OCI-LY7 (cell line): ENCODE results near the gene TTR. TPM values are rescaled to one million over a fixed set of nuclear protein-coding genes. Genes with fewer than 3 reads are reported as not detected.
A peak's percentile ranks its signal among the peaks of the same experiment; 100 is the strongest.

Source experiments
- BruUV-seq: library from RNA; stranded (reverse); fragments of 400-500 nt; replicated peaks from 2 replicates; lab custom pipeline; 2021; lab: Mats Ljungman, UMichigan
- CTCF ChIA-PET: fragments of 300-600 bp; sonication (Branson Sonifier 250); formaldehyde crosslinking; loops from one replicate; lab custom pipeline; 2022; ENCODE audit warnings: antibody characterized with exemption; ENCODE audit not compliant: unreplicated experiment; lab: Charles Lee
- POLR2A ChIA-PET: fragments of 300-600 bp; sonication (Branson Sonifier 250); formaldehyde crosslinking; loops from one replicate; lab custom pipeline; 2022; ENCODE audit warnings: antibody characterized with exemption; lab: Charles Lee
- DNase-seq: peaks from one replicate; pipeline ENCODE4 v3.0.0-alpha.2; 2015; ENCODE audit warnings: low spot score
- H2AFZ ChIP-seq: fragments of 200-600 bp; sonication (generic), shearing (Covaris generic); 2 replicates; pipeline ENCODE4 v1.6.1; 2014; ENCODE audit warnings: mild to moderate bottlenecking, antibody characterized with exemption, low read length, moderate library complexity
- H3K27ac ChIP-seq: fragments of 200-600 bp; sonication (generic); 2 replicates; pipeline ENCODE4 v1.5.1; 2014; ENCODE audit warnings: mixed run types, low read depth, mild to moderate bottlenecking, moderate library complexity, low read length, inconsistent platforms; ENCODE audit not compliant: poor library complexity, severe bottlenecking
- H3K36me3 ChIP-seq: fragments of 200-600 bp; sonication (generic); 2 replicates; pipeline ENCODE4 v1.6.1; 2014; ENCODE audit warnings: mild to moderate bottlenecking, antibody characterized with exemption, low read length, moderate library complexity, mixed read lengths; ENCODE audit not compliant: insufficient read depth
- H3K4me1 ChIP-seq: fragments of 200-600 bp; sonication (generic); 2 replicates; pipeline ENCODE4 v1.5.1; 2014; ENCODE audit warnings: mild to moderate bottlenecking, low read length; ENCODE audit not compliant: insufficient read depth, poor library complexity, severe bottlenecking
- H3K4me2 ChIP-seq: fragments of 200-600 bp; sonication (generic); 2 replicates; pipeline ENCODE4 v1.6.1; 2014; ENCODE audit warnings: mild to moderate bottlenecking, low read length
- H3K4me3 ChIP-seq: fragments of 200-600 bp; sonication (generic); 2 replicates; pipeline ENCODE4 v1.5.1; 2014; ENCODE audit warnings: mild to moderate bottlenecking, low read depth, low read length; ENCODE audit not compliant: poor library complexity, severe bottlenecking
- H3K79me2 ChIP-seq: fragments of 200-600 bp; sonication (generic); 2 replicates; pipeline ENCODE4 v1.6.1; 2016; ENCODE audit warnings: low read depth, mild to moderate bottlenecking, low read length, moderate library complexity, mixed read lengths; ENCODE audit not compliant: insufficient read depth
- H3K9me2 ChIP-seq: fragments of 200-600 bp; sonication (generic); 2 replicates; pipeline ENCODE4 v1.6.1; 2016; ENCODE audit warnings: mild to moderate bottlenecking, low read length, mixed read lengths; ENCODE audit not compliant: insufficient read depth
- H3K9me3 ChIP-seq: fragments of 200-600 bp; sonication (generic); 2 replicates; pipeline ENCODE4 v1.6.1; 2014; ENCODE audit warnings: mild to moderate bottlenecking, mixed run types, low read length, mixed read lengths
- H4K20me1 ChIP-seq: fragments of 200-600 bp; sonication (generic); 2 replicates; pipeline ENCODE4 v1.6.1; 2014; ENCODE audit warnings: mild to moderate bottlenecking, antibody characterized with exemption, low read length, moderate library complexity, mixed read lengths; ENCODE audit not compliant: insufficient read depth
- CTCF ChIP-seq: fragments of 200-600 bp; sonication (generic); conservative IDR thresholded peaks from 2 replicates; pipeline ENCODE4 v1.5.1; 2014; ENCODE audit warnings: mild to moderate bottlenecking, antibody characterized with exemption, low read length, moderate library complexity, mixed read lengths
- EZH2phosphoT487 ChIP-seq: fragments of 200-600 bp; sonication (generic); IDR thresholded peaks from 2 replicates; pipeline ENCODE4 v1.6.1; 2018; ENCODE audit warnings: low read depth, borderline replicate concordance, mild to moderate bottlenecking, mixed run types, antibody characterized with exemption, low read length, moderate library complexity, mixed read lengths
- intact Hi-C: fragments of 100-400 bp; cut with micrococcal nuclease; formaldehyde crosslinking; loops from one replicate; pipeline ENCODE4 v1.10.0; 2022; ENCODE audit not compliant: unreplicated experiment
- total RNA-seq, 2 experiments: library from RNA; depleted of rRNA in 1 of 2; stranded (reverse); fragments of >200 nt in 1 of 2; shearing (Covaris generic) in 1 of 2; gene quantifications; 2 replicates each; pipeline ENCODE4 v1.2.3, GENCODE V29; 2014 to 2022

The TTR gene
- total RNA-seq, 2 experiments from 2014 or later = not detected

GRCh38 chr18:31558567-31558966 is 33.1 kb upstream of the TTR start:
- H3K36me3 ChIP-seq = no peaks in the 10 kb centered on the region
- no peaks in the 10 kb centered on the region for H3K79me2 ChIP-seq
- H3K4me2 ChIP-seq = no peak overlapping the region
- intact Hi-C loops = loop anchor here (5.0 to 10.0 kb wide), 2 partner anchors 64 to 416 kb away; no protein-coding TSS in a partner anchor
- no peak overlapping the region for H3K27ac ChIP-seq
- POLR2A ChIA-PET = no interaction called here
- H3K4me1 ChIP-seq = peaks cover 8% of the 10 kb centered on the region
- CTCF ChIA-PET = no interaction called here
- no peaks in the 10 kb centered on the region for H3K9me3 ChIP-seq
- H4K20me1 ChIP-seq = no peaks in the 10 kb centered on the region
- DNase-seq = no peak
- H2AFZ ChIP-seq = no peak overlapping the region
- no peaks in the 10 kb centered on the region for H3K9me2 ChIP-seq
- TF ChIP-seq EZH2phosphoT487 (no peak), CTCF (no peak)
- H3K4me3 ChIP-seq = no peak overlapping the region
- BruUV-seq = no TSS peak

- no peak for TF ChIP-seq CTCF
- no peak for TF ChIP-seq EZH2phosphoT487
- CTCF ChIA-PET = no interaction called here
These were observed 29.0 kb upstream of the TTR start for GRCh38 chr18:31562726-31563125.

GRCh38 chr18:31563778-31564177 is 27.9 kb upstream of the TTR start:
- no TSS peak for BruUV-seq
- POLR2A ChIA-PET = interaction anchor here (0.6 to 2.2 kb wide), 2 partner anchors 13 to 15 kb away, joined by 3 to 10 read pairs; no protein-coding TSS in a partner anchor
- Histone ChIP-seq H3K9me2 (no peaks in the 10 kb centered on the region), H3K4me3 (no peak overlapping the region), H3K4me1 (peaks cover 3% of the 10 kb centered on the region), H2AFZ (no peak overlapping the region), H3K79me2 (no peaks in the 10 kb centered on the region), H4K20me1 (no peaks in the 10 kb centered on the region), H3K36me3 (no peaks in the 10 kb centered on the region), H3K27ac (no peak overlapping the region), H3K4me2 (no peak overlapping the region), H3K9me3 (no peaks in the 10 kb centered on the region)
- DNase-seq = no peak
- intact Hi-C loops = no loop called here
- TF ChIP-seq EZH2phosphoT487 = no peak
- TF ChIP-seq CTCF = peak; percentile 40
- CTCF ChIA-PET = no interaction called here

More at GRCh38 chr18:31562726-31563125, 29.0 kb upstream of the TTR start:
- H3K4me3 ChIP-seq = no peak overlapping the region
- no peaks in the 10 kb centered on the region for H3K9me2 ChIP-seq
- no peaks in the 10 kb centered on the region for H3K36me3 ChIP-seq
- no peaks in the 10 kb centered on the region for H3K9me3 ChIP-seq
- no peaks in the 10 kb centered on the region for H3K79me2 ChIP-seq
- intact Hi-C loops = no loop called here
- H3K27ac ChIP-seq = no peak overlapping the region
- peaks cover 3% of the 10 kb centered on the region for H3K4me1 ChIP-seq
- POLR2A ChIA-PET = interaction anchor here (0.7 to 2.2 kb wide), 2 partner anchors 14 to 602 kb away, joined by 4 to 10 read pairs; no protein-coding TSS in a partner anchor
- H4K20me1 ChIP-seq = no peaks in the 10 kb centered on the region
- H2AFZ ChIP-seq = no peak overlapping the region
- H3K4me2 ChIP-seq = no peak overlapping the region
- DNase-seq = no peak
- no TSS peak for BruUV-seq
